ENCODE data around the gene HAGHL. TPM values are rescaled to one million over a fixed set of nuclear protein-coding genes. Genes with fewer than 3 reads are reported as not detected.

HAGHL gene
- total and polyA plus RNA-seq, 2 of the 8 experiments (the other 6 are each of a cell fraction or from before 2014, with no cell fraction given): 26.6 to 26.9 TPM

DNA sequence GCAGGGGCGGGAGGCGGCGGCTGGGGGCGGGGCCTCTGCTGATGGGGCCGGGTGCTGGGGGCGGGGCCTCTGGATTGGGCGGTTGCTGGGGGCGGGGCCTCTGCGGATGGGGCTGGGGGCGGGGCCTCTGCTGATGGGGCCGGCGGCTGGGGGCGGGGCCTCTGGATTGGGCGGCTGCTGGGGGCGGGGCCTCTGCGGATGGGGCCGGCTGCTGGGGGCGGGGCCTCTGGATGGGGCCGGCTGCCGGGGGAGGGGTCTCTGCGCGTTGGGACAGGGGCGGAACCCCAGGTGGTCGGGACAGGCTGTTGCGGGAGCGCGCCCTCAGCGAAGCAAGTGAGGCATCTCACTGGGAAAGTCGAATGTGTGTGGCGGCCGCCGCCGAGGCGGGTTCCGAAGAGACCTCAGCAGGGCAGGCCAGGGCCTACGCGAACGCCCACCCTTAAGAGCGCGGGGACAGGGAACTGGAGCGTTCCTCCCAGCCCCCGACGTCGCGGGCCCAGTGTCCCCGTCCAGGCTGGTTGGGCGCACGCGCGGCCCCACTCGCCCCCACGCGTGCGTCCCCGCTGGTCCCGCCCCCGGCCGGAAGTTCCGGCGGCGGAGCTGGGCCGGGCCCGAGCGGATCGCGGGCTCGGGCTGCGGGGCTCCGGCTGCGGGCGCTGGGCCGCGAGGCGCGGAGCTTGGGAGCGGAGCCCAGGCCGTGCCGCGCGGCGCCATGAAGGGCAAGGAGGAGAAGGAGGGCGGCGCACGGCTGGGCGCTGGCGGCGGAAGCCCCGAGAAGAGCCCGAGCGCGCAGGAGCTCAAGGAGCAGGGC, 46.9 kb upstream of the HAGHL start, which contains the start of gene STUB1 (continued):
- TF ChIP-seq PHF8 (conservative IDR thresholded peaks at IDR 0.05; ENCODE audit: low read depth, low read length): peak; percentile 67
- peak in 1 of 2 experiments; percentile 36; a peak in 1 of 4 replicates for TF ChIP-seq SIN3A (conservative IDR thresholded peaks at IDR 0.05 in 1 of 2, IDR thresholded peaks at IDR 0.05 in 1 of 2; ENCODE audit: low read depth in 1 of 2, low read length in 2 of 2)
- no peak for TF ChIP-seq POLR2A (IDR thresholded peaks at IDR 0.05; ENCODE audit: control extremely low read depth in 1 of 2, low read depth in 2 of 2, low read length in 2 of 2)
- no peak for TF ChIP-seq SAP30 (IDR thresholded peaks at IDR 0.05; ENCODE audit: insufficient read depth, insufficient replicate concordance, low read length)
- TF ChIP-seq TAF1 (IDR thresholded peaks at IDR 0.05; ENCODE audit: low read depth, low read length): peak; percentile 33
- TF ChIP-seq NRF1 (IDR thresholded peaks at IDR 0.05; ENCODE audit: low read depth, low read length): no peak
- peak; percentile 40 for TF ChIP-seq ASH2L (IDR thresholded peaks at IDR 0.05; ENCODE audit: low read length)
- peak; percentile 59; the same call in 1 of the 2 replicates for TF ChIP-seq BACH1 (IDR thresholded peaks at IDR 0.05; ENCODE audit: low read length)
- no peak; the same call in 1 of the 2 replicates for TF ChIP-seq SUZ12 (IDR thresholded peaks at IDR 0.05; ENCODE audit: low read length)
- TF ChIP-seq CHD2 (IDR thresholded peaks at IDR 0.05; ENCODE audit: low read length): no peak

Data from H1 (cell line).